CD4-positive, alpha-beta T cell treated with Interleukin-15 for 1 hour (primary cell): Measurements from ENCODE around the gene CDC42BPA.
"Not testable (repeated sequence)": the region's sequence is repeated elsewhere in the genome, so short reads cannot be mapped to it uniquely, and the experiment has no call there.

Experiments used
- DNase-seq: peaks from one replicate; pipeline ENCODE4 v3.0.0-alpha.2; 2020

CDC42BPA gene

GRCh38 chr1:227197064-227197463, 121.2 kb downstream of the CDC42BPA start:
- DNase-seq, result no peak

GRCh38 chr1:227192163-227192562, 126.1 kb downstream of the CDC42BPA start:
- no peak for DNase-seq

GRCh38 chr1:227191607-227192006, 126.7 kb downstream of the CDC42BPA start:
- DNase-seq, result no peak

GRCh38 chr1:227190321-227190720, 128.0 kb downstream of the CDC42BPA start:
- no peak for DNase-seq

- no peak for DNase-seq
Observed at GRCh38 chr1:227185291-227185690, 133.0 kb downstream of the CDC42BPA start.

GRCh38 chr1:227182012-227182411, 136.3 kb downstream of the CDC42BPA start:
- no peak for DNase-seq

GRCh38 chr1:227175611-227176010, 142.7 kb downstream of the CDC42BPA start:
- no peak for DNase-seq

- DNase-seq, result no peak
Observed at GRCh38 chr1:227174164-227174563, 144.1 kb downstream of the CDC42BPA start.

- DNase-seq, result no peak
Observed at GRCh38 chr1:227170361-227171166, 147.7 kb downstream of the CDC42BPA start.

GRCh38 chr1:227169343-227169742, 148.9 kb downstream of the CDC42BPA start:
- DNase-seq, result no peak

- DNase-seq, result no peak
Observed at GRCh38 chr1:227167276-227168101, 150.8 kb downstream of the CDC42BPA start.

- no peak for DNase-seq
Observed at GRCh38 chr1:227166559-227166958, 151.7 kb downstream of the CDC42BPA start.

GRCh38 chr1:227161470-227161869, 156.8 kb downstream of the CDC42BPA start:
- DNase-seq, result no peak

GRCh38 chr1:227156520-227156919, 161.8 kb downstream of the CDC42BPA start:
- DNase-seq, result no peak

GRCh38 chr1:227155688-227156087, 162.6 kb downstream of the CDC42BPA start:
- DNase-seq, result no peak

- DNase-seq, result no peak
Observed at GRCh38 chr1:227155004-227155403, 163.3 kb downstream of the CDC42BPA start.

GRCh38 chr1:227152525-227152924, 165.8 kb downstream of the CDC42BPA start:
- no peak for DNase-seq

GRCh38 chr1:227140376-227140775, 177.9 kb downstream of the CDC42BPA start:
- DNase-seq, result no peak

GRCh38 chr1:227136210-227136820, 182.0 kb downstream of the CDC42BPA start:
- DNase-seq, result no peak

GRCh38 chr1:227134686-227135314, 183.5 kb downstream of the CDC42BPA start:
- no peak for DNase-seq

GRCh38 chr1:227132695-227133094, 185.6 kb downstream of the CDC42BPA start:
- not testable (repeated sequence) for DNase-seq

GRCh38 chr1:227131193-227131592, 187.1 kb downstream of the CDC42BPA start:
- DNase-seq, result no peak

GRCh38 chr1:227127891-227128290, 190.4 kb downstream of the CDC42BPA start:
- no peak for DNase-seq
